H9 (cell line): ENCODE measurements around the gene EXOC3L4. TPM values are rescaled to one million over a fixed set of nuclear protein-coding genes. Genes with fewer than 3 reads are reported as not detected.

Source experiments
- DNase-seq: peaks from one replicate; pipeline ENCODE4 v3.0.0-alpha.2; 2017
- H2AFZ ChIP-seq: one replicate; pipeline ENCODE4 v1.6.1; 2013; ENCODE audit warnings: mild to moderate bottlenecking, low read length, control low read depth, moderate library complexity
- H2AK5ac ChIP-seq: 2 replicates; pipeline ENCODE4 v1.6.1; 2013; ENCODE audit warnings: low read length, control low read depth, mixed read lengths; ENCODE audit not compliant: insufficient read length
- H2BK120ac ChIP-seq: one replicate; pipeline ENCODE4 v1.6.1; 2013; ENCODE audit warnings: low read depth, mild to moderate bottlenecking, low read length, control low read depth, inconsistent platforms; ENCODE audit not compliant: poor library complexity, severe bottlenecking
- H2BK12ac ChIP-seq: 2 replicates; pipeline ENCODE4 v1.6.1; 2013; ENCODE audit warnings: low read length, control low read depth, mixed read lengths, low read depth; ENCODE audit not compliant: insufficient read length
- H2BK15ac ChIP-seq: 2 replicates; pipeline ENCODE4 v1.6.1; 2013; ENCODE audit warnings: low read depth, low read length, control low read depth
- H2BK20ac ChIP-seq: one replicate; pipeline ENCODE4 v1.6.1; 2013; ENCODE audit warnings: low read depth, mild to moderate bottlenecking, low read length, control low read depth, inconsistent platforms; ENCODE audit not compliant: poor library complexity, severe bottlenecking
- H2BK5ac ChIP-seq: 2 replicates; pipeline ENCODE4 v1.6.1; 2013; ENCODE audit warnings: low read length, control low read depth, mixed read lengths; ENCODE audit not compliant: insufficient read length
- H3K14ac ChIP-seq: 2 replicates; pipeline ENCODE4 v1.6.1; 2013; ENCODE audit warnings: low read length, control low read depth; ENCODE audit not compliant: insufficient read depth
- H3K18ac ChIP-seq: 2 replicates; pipeline ENCODE4 v1.6.1; 2013; ENCODE audit warnings: low read depth, mild to moderate bottlenecking, mixed read lengths, low read length, control low read depth; ENCODE audit not compliant: insufficient read length
- H3K23ac ChIP-seq: 2 replicates; pipeline ENCODE4 v1.6.1; 2013; ENCODE audit warnings: low read length, control low read depth, mixed read lengths, low read depth; ENCODE audit not compliant: insufficient read length
- H3K23me2 ChIP-seq: 2 replicates; pipeline ENCODE4 v1.6.1; 2013; ENCODE audit warnings: low read depth, mild to moderate bottlenecking, mixed read lengths, low read length, control low read depth; ENCODE audit not compliant: insufficient read length, poor library complexity, severe bottlenecking
- H3K27ac ChIP-seq: 2 replicates; pipeline ENCODE4 v1.5.1; 2013; ENCODE audit warnings: low read length, control low read depth, mixed read lengths, low read depth; ENCODE audit not compliant: insufficient read length
- H3K27me3 ChIP-seq: 2 replicates; pipeline ENCODE4 v1.6.1; 2013; ENCODE audit warnings: low read length, control low read depth, inconsistent platforms; ENCODE audit not compliant: insufficient read depth
- H3K4ac ChIP-seq: 2 replicates; pipeline ENCODE4 v1.6.1; 2013; ENCODE audit warnings: low read depth, mild to moderate bottlenecking, control low read depth, inconsistent platforms, low read length, moderate library complexity
- H3K4me1 ChIP-seq: 2 replicates; pipeline ENCODE4 v1.6.1; 2013; ENCODE audit warnings: low read length, control low read depth, inconsistent platforms; ENCODE audit not compliant: insufficient read depth
- H3K4me2 ChIP-seq: 2 replicates; pipeline ENCODE4 v1.6.1; 2013; ENCODE audit warnings: low read length, control low read depth, mixed read lengths; ENCODE audit not compliant: insufficient read length, insufficient read depth
- H3K56ac ChIP-seq: 2 replicates; pipeline ENCODE4 v1.6.1; 2013; ENCODE audit warnings: low read depth, mild to moderate bottlenecking, mixed read lengths, low read length, control low read depth; ENCODE audit not compliant: insufficient read length
- H3K79me1 ChIP-seq: 2 replicates; pipeline ENCODE4 v1.6.1; 2013; ENCODE audit warnings: low read depth, mild to moderate bottlenecking, moderate library complexity, low read length, control low read depth, inconsistent platforms; ENCODE audit not compliant: insufficient read depth, poor library complexity, severe bottlenecking
- H3K79me2 ChIP-seq: 2 replicates; pipeline ENCODE4 v1.6.1; 2013; ENCODE audit warnings: low read length, control low read depth, inconsistent platforms; ENCODE audit not compliant: insufficient read depth
- H3K9ac ChIP-seq: 2 replicates; pipeline ENCODE4 v1.6.1; 2013; ENCODE audit warnings: low read length, control low read depth, mixed read lengths; ENCODE audit not compliant: insufficient read length; ENCODE audit errors: extremely low read depth
- H3K9me3 ChIP-seq: one replicate; pipeline ENCODE4 v1.6.1; 2013; ENCODE audit warnings: low read depth, low read length, inconsistent platforms; ENCODE audit not compliant: control insufficient read depth
- H3T11ph ChIP-seq: one replicate; pipeline ENCODE4 v1.6.1; 2013; ENCODE audit warnings: mild to moderate bottlenecking, low read length, control low read depth, inconsistent platforms
- H4K20me1 ChIP-seq: one replicate; pipeline ENCODE4 v1.6.1; 2013; ENCODE audit not compliant: control insufficient read depth, insufficient read length, insufficient read depth
- H4K5ac ChIP-seq: 2 replicates; pipeline ENCODE4 v1.6.1; 2013; ENCODE audit warnings: low read depth, mild to moderate bottlenecking, mixed read lengths, low read length, control low read depth; ENCODE audit not compliant: insufficient read length
- H4K8ac ChIP-seq: replicated peaks from 2 replicates; pipeline ENCODE4 v1.6.1; 2013; ENCODE audit warnings: low read length, control low read depth, mixed read lengths, low read depth; ENCODE audit not compliant: insufficient read length
- H4K91ac ChIP-seq: 2 replicates; pipeline ENCODE4 v1.6.1; 2013; ENCODE audit warnings: low read depth, mild to moderate bottlenecking, moderate library complexity, mixed read lengths, low read length, control low read depth; ENCODE audit not compliant: insufficient read length
- H3K27ac Mint-ChIP-seq, 3 experiments: 2 replicates in 2 of 3; 3 replicates in 1 of 3; pipeline ENCODE4 v1.8.0; 2020 to 2021; ENCODE audit warnings: mixed read lengths in 3 of 3, mild to moderate bottlenecking in 1 of 3, moderate library complexity in 1 of 3
- H3K27me3 Mint-ChIP-seq: 2 replicates; pipeline ENCODE4 v1.8.0; 2021; ENCODE audit warnings: low read depth, mild to moderate bottlenecking, moderate library complexity, mixed read lengths
- H3K36me3 Mint-ChIP-seq, 3 experiments: 2 replicates in 2 of 3; 3 replicates in 1 of 3; pipeline ENCODE4 v1.8.0; 2020 to 2021; ENCODE audit warnings: low read depth in 3 of 3, mixed read lengths in 3 of 3; ENCODE audit not compliant: insufficient read depth in 1 of 3
- H3K4me1 Mint-ChIP-seq, 2 experiments: 2 replicates each; pipeline ENCODE4 v1.8.0; 2020; ENCODE audit warnings: mixed read lengths in 2 of 2
- H3K4me3 Mint-ChIP-seq, 2 experiments: 2 replicates in 1 of 2; 3 replicates in 1 of 2; pipeline ENCODE4 v1.8.0; 2020 to 2021; ENCODE audit warnings: mild to moderate bottlenecking in 2 of 2, mixed read lengths in 2 of 2, moderate library complexity in 1 of 2
- H3K9me3 Mint-ChIP-seq, 2 experiments: 2 replicates in 1 of 2; 3 replicates in 1 of 2; pipeline ENCODE4 v1.8.0; 2020; ENCODE audit warnings: mild to moderate bottlenecking in 2 of 2, mixed read lengths in 2 of 2, moderate library complexity in 1 of 2
- WGBS: extraction: QIAGEN DNeasy Blood & Tissue Kit; methylation state at CpG from one replicate; pipeline ENCODE4 v1.1.7; 2013; ENCODE audit warnings: missing lambda C conversion rate, low lambda C conversion rate, mixed read lengths; ENCODE audit not compliant: insufficient read length; ENCODE audit errors: extremely low coverage; 5-methylcytosine and 5-hydroxymethylcytosine counted together
- total RNA-seq: library from RNA; stranded (reverse); gene quantifications from 2 replicates; pipeline ENCODE4 v1.2.1, GENCODE V29; 2021
- TF ChIP-seq, protein P1 (sequence below): fragments of 200-600 bp; sonication (generic); conservative IDR thresholded peaks from 3 replicates; pipeline ENCODE4 v1.8.0; 2021; ENCODE audit warnings: antibody characterized with exemption, mild to moderate bottlenecking

Gene EXOC3L4
- total RNA-seq, 1 experiment from 2014 or later: 0.42 TPM

DNA sequence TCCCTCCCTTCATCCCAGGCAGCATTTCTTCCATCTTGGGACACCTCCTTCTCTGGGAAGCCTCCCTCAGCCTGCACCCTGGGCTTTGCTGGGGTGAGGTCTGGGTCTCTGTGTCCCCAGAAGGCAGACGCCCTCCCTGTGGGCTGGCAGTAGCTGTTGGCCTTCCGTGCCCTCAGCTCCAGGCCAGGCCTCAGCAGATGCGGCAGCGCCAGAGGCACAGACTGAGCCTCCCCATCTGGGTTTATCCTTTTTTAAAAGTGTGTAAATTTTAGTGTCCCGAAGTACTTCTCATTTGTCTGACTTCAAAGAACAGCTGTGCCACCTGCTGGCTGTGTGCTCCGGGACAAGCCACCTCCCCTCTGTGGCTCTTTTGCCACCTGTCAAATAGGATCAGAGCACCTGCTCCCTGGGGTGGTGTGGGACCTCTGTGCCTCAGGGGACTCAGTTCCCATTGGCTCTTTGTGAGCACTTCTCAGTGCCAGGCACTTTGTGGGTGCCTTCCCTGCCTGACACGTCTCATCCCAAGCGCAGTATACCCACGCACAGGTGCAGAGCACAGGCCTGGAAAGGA lies 11.1 kb downstream of the EXOC3L4 start:
- Histone ChIP-seq H4K8ac (no peak overlapping the region), H2AFZ (no peak overlapping the region), H2BK120ac (no peak overlapping the region), H3K23me2 (peaks cover 4% of the 10 kb centered on the region), H3K14ac (no peak overlapping the region), H3K4ac (no peak overlapping the region), H2BK12ac (no peak overlapping the region), H2BK15ac (no peak overlapping the region), H2BK5ac (no peak overlapping the region), H3K9ac (no peak overlapping the region), H4K20me1 (no peaks in the 10 kb centered on the region), H3K4me1 (peaks cover under 1% of the 10 kb centered on the region), H4K5ac (no peak overlapping the region), H3K79me1 (no peaks in the 10 kb centered on the region), H3K79me2 (no peaks in the 10 kb centered on the region), H3K9me3 (no peaks in the 10 kb centered on the region), H3K56ac (no peak overlapping the region), H3T11ph (no peak overlapping the region), H3K27me3 (no peaks in the 10 kb centered on the region), H3K27ac (no peak overlapping the region), H3K23ac (no peak overlapping the region), H2BK20ac (no peak overlapping the region), H2AK5ac (no peak overlapping the region), H3K4me2 (no peak overlapping the region), H4K91ac (no peak overlapping the region), H3K18ac (no peak overlapping the region)
- Mint-ChIP-seq H3K4me3 (no peak overlapping the region), H3K36me3 (no peaks in the 10 kb centered on the region; a peak in 1 of 7 replicates), H3K4me1 (peaks cover 25 to 35% of the 10 kb centered on the region in 2 experiments), H3K27me3 (peaks cover 40% of the 10 kb centered on the region), H3K27ac (no peak overlapping the region), H3K9me3 (no peaks in the 10 kb centered on the region)
- WGBS: no CpG with 5 or more reads among the region's 9 CpGs
- TF ChIP-seq, protein P1, sequence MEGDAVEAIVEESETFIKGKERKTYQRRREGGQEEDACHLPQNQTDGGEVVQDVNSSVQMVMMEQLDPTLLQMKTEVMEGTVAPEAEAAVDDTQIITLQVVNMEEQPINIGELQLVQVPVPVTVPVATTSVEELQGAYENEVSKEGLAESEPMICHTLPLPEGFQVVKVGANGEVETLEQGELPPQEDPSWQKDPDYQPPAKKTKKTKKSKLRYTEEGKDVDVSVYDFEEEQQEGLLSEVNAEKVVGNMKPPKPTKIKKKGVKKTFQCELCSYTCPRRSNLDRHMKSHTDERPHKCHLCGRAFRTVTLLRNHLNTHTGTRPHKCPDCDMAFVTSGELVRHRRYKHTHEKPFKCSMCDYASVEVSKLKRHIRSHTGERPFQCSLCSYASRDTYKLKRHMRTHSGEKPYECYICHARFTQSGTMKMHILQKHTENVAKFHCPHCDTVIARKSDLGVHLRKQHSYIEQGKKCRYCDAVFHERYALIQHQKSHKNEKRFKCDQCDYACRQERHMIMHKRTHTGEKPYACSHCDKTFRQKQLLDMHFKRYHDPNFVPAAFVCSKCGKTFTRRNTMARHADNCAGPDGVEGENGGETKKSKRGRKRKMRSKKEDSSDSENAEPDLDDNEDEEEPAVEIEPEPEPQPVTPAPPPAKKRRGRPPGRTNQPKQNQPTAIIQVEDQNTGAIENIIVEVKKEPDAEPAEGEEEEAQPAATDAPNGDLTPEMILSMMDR: no peak
- DNase-seq: no peak
